ENCODE results near the gene RLN2. TPM values are rescaled to one million over a fixed set of nuclear protein-coding genes. Genes with fewer than 3 reads are reported as not detected.
"Not testable (repeated sequence)": the region's sequence is repeated elsewhere in the genome, so short reads cannot be mapped to it uniquely, and the experiment has no call there.

Gene RLN2
- under 1 TPM; 0.08 to 0.35 TPM for polyA plus RNA-seq

- H3K27ac ChIP-seq (ENCODE audit: low read depth in 2 of 2, low read length in 1 of 2); H3K36me3 ChIP-seq (ENCODE audit: control insufficient read depth in 2 of 2, insufficient read depth in 2 of 2, low read length in 1 of 2); H3K27me3 ChIP-seq (ENCODE audit: control insufficient read depth in 1 of 2, insufficient read depth in 2 of 2, low read length in 2 of 2); H3K9me3 ChIP-seq (ENCODE audit: control insufficient read depth in 2 of 2, insufficient read depth in 1 of 2, low read depth in 1 of 2, low read length in 1 of 2); H3K4me3 ChIP-seq (ENCODE audit: low read depth in 1 of 2, low read length in 2 of 2); H3K4me1 ChIP-seq (ENCODE audit: control insufficient read depth in 2 of 2, insufficient read depth in 2 of 2, low read length in 1 of 2): not testable (repeated sequence)
- WGBS, 2 donors, result 22 to 29% methylated on average over 15 of the region's 50 CpGs
These were observed at the start of gene RLN2 for GRCh38 chr9:5303840-5304795. Gene RLN2 (minus strand): TSS chr9:5304716. CDS start chr9:5304580, 136 bp downstream.

- H3K27ac ChIP-seq (ENCODE audit: low read depth in 2 of 2, low read length in 1 of 2), result no peak overlapping the region
- WGBS, 2 donors, result 87 to 96% methylated on average over 2 of the region's 2 CpGs
- no peaks in the 10 kb centered on the region for H3K36me3 ChIP-seq (ENCODE audit: control insufficient read depth in 2 of 2, insufficient read depth in 2 of 2, low read length in 1 of 2)
These were observed 49.7 kb upstream of the RLN2 start for GRCh38 chr9:5354184-5354583.

GRCh38 chr9:5352637-5353248 lies 48.2 kb upstream of the RLN2 start:
- Histone ChIP-seq H3K9me3 (ENCODE audit: control insufficient read depth in 2 of 2, insufficient read depth in 1 of 2, low read depth in 1 of 2, low read length in 1 of 2) (peaks cover 2 to 4% of the 10 kb centered on the region in 2 donors), H3K4me1 (ENCODE audit: control insufficient read depth in 2 of 2, insufficient read depth in 2 of 2, low read length in 1 of 2) (no peaks in the 10 kb centered on the region), H3K27ac (ENCODE audit: low read depth in 2 of 2, low read length in 1 of 2) (no peak overlapping the region), H3K27me3 (ENCODE audit: control insufficient read depth in 1 of 2, insufficient read depth in 2 of 2, low read length in 2 of 2) (no peaks in the 10 kb centered on the region), H3K36me3 (ENCODE audit: control insufficient read depth in 2 of 2, insufficient read depth in 2 of 2, low read length in 1 of 2) (no peaks in the 10 kb centered on the region), H3K4me3 (ENCODE audit: low read depth in 1 of 2, low read length in 2 of 2) (no peak overlapping the region)
- 71 to 88% methylated on average over 1 of the region's 1 CpG for WGBS, 2 donors

More at GRCh38 chr9:5354184-5354583, 49.7 kb upstream of the RLN2 start:
- Histone ChIP-seq H3K9me3 (ENCODE audit: control insufficient read depth in 2 of 2, insufficient read depth in 1 of 2, low read depth in 1 of 2, low read length in 1 of 2) (peaks cover 2 to 4% of the 10 kb centered on the region in 2 donors), H3K4me1 (ENCODE audit: control insufficient read depth in 2 of 2, insufficient read depth in 2 of 2, low read length in 1 of 2) (no peaks in the 10 kb centered on the region), H3K4me3 (ENCODE audit: low read depth in 1 of 2, low read length in 2 of 2) (no peak overlapping the region), H3K27me3 (ENCODE audit: control insufficient read depth in 1 of 2, insufficient read depth in 2 of 2, low read length in 2 of 2) (no peaks in the 10 kb centered on the region)

GRCh38 chr9:5338992-5339981 lies 34.8 kb upstream of the RLN2 start, which contains the start of gene RLN1:
Gene RLN1 (minus strand): TSS chr9:5339876. CDS start chr9:5339746, 130 bp downstream.
- H3K4me1 ChIP-seq (ENCODE audit: control insufficient read depth in 2 of 2, insufficient read depth in 2 of 2, low read length in 1 of 2); H3K36me3 ChIP-seq (ENCODE audit: control insufficient read depth in 2 of 2, insufficient read depth in 2 of 2, low read length in 1 of 2); H3K4me3 ChIP-seq (ENCODE audit: low read depth in 1 of 2, low read length in 2 of 2); H3K27me3 ChIP-seq (ENCODE audit: control insufficient read depth in 1 of 2, insufficient read depth in 2 of 2, low read length in 2 of 2); H3K9me3 ChIP-seq (ENCODE audit: control insufficient read depth in 2 of 2, insufficient read depth in 1 of 2, low read depth in 1 of 2, low read length in 1 of 2); H3K27ac ChIP-seq (ENCODE audit: low read depth in 2 of 2, low read length in 1 of 2): not testable (repeated sequence)
- WGBS, 2 donors, result 14 to 18% methylated on average over 14 of the region's 50 CpGs

GRCh38 chr9:5336688-5337087 lies 32.2 kb upstream of the RLN2 start:
- no peaks in the 10 kb centered on the region for H3K9me3 ChIP-seq (ENCODE audit: control insufficient read depth in 2 of 2, insufficient read depth in 1 of 2, low read depth in 1 of 2, low read length in 1 of 2)
- H3K27ac ChIP-seq (ENCODE audit: low read depth in 2 of 2, low read length in 1 of 2), result no peak overlapping the region
- H3K36me3 ChIP-seq (ENCODE audit: control insufficient read depth in 2 of 2, insufficient read depth in 2 of 2, low read length in 1 of 2), result no peaks in the 10 kb centered on the region
- H3K4me3 ChIP-seq (ENCODE audit: low read depth in 1 of 2, low read length in 2 of 2), result no peak overlapping the region
- no peaks in the 10 kb centered on the region for H3K4me1 ChIP-seq (ENCODE audit: control insufficient read depth in 2 of 2, insufficient read depth in 2 of 2, low read length in 1 of 2)
- no peaks in the 10 kb centered on the region for H3K27me3 ChIP-seq (ENCODE audit: control insufficient read depth in 1 of 2, insufficient read depth in 2 of 2, low read length in 2 of 2)
- WGBS, 2 donors, result 73 to 80% methylated on average over 4 of the region's 4 CpGs

- H3K4me1 ChIP-seq (ENCODE audit: control insufficient read depth in 2 of 2, insufficient read depth in 2 of 2, low read length in 1 of 2); H3K36me3 ChIP-seq (ENCODE audit: control insufficient read depth in 2 of 2, insufficient read depth in 2 of 2, low read length in 1 of 2); H3K4me3 ChIP-seq (ENCODE audit: low read depth in 1 of 2, low read length in 2 of 2); H3K27me3 ChIP-seq (ENCODE audit: control insufficient read depth in 1 of 2, insufficient read depth in 2 of 2, low read length in 2 of 2); H3K27ac ChIP-seq (ENCODE audit: low read depth in 2 of 2, low read length in 1 of 2); H3K9me3 ChIP-seq (ENCODE audit: control insufficient read depth in 2 of 2, insufficient read depth in 1 of 2, low read depth in 1 of 2, low read length in 1 of 2): not testable (repeated sequence)
- WGBS, 2 donors, result 88 to 93% methylated on average over 3 of the region's 3 CpGs
These were observed 26.8 kb upstream of the RLN2 start for GRCh38 chr9:5331276-5331675.

- H3K27ac ChIP-seq (ENCODE audit: low read depth in 2 of 2, low read length in 1 of 2), result no peak overlapping the region
- no peak overlapping the region for H3K4me3 ChIP-seq (ENCODE audit: low read depth in 1 of 2, low read length in 2 of 2)
- H3K4me1 ChIP-seq (ENCODE audit: control insufficient read depth in 2 of 2, insufficient read depth in 2 of 2, low read length in 1 of 2), result no peaks in the 10 kb centered on the region
- H3K27me3 ChIP-seq (ENCODE audit: control insufficient read depth in 1 of 2, insufficient read depth in 2 of 2, low read length in 2 of 2), result no peaks in the 10 kb centered on the region
- H3K9me3 ChIP-seq (ENCODE audit: control insufficient read depth in 2 of 2, insufficient read depth in 1 of 2, low read depth in 1 of 2, low read length in 1 of 2), result no peaks in the 10 kb centered on the region
- no peaks in the 10 kb centered on the region for H3K36me3 ChIP-seq (ENCODE audit: control insufficient read depth in 2 of 2, insufficient read depth in 2 of 2, low read length in 1 of 2)
- 62 to 73% methylated on average over 10 of the region's 10 CpGs for whole genome bisulfite sequencing, 2 donors
These were observed 22.5 kb upstream of the RLN2 start for GRCh38 chr9:5326893-5327548.

GRCh38 chr9:5326187-5326586 lies 21.7 kb upstream of the RLN2 start:
- Histone ChIP-seq H3K4me1 (ENCODE audit: control insufficient read depth in 2 of 2, insufficient read depth in 2 of 2, low read length in 1 of 2) (no peaks in the 10 kb centered on the region), H3K27ac (ENCODE audit: low read depth in 2 of 2, low read length in 1 of 2) (no peak overlapping the region), H3K9me3 (ENCODE audit: control insufficient read depth in 2 of 2, insufficient read depth in 1 of 2, low read depth in 1 of 2, low read length in 1 of 2) (no peaks in the 10 kb centered on the region), H3K27me3 (ENCODE audit: control insufficient read depth in 1 of 2, insufficient read depth in 2 of 2, low read length in 2 of 2) (no peaks in the 10 kb centered on the region), H3K36me3 (ENCODE audit: control insufficient read depth in 2 of 2, insufficient read depth in 2 of 2, low read length in 1 of 2) (no peaks in the 10 kb centered on the region), H3K4me3 (ENCODE audit: low read depth in 1 of 2, low read length in 2 of 2) (no peak overlapping the region)

GRCh38 chr9:5321601-5322000 lies 17.1 kb upstream of the RLN2 start:
- H3K4me1 ChIP-seq (ENCODE audit: control insufficient read depth in 2 of 2, insufficient read depth in 2 of 2, low read length in 1 of 2); H3K36me3 ChIP-seq (ENCODE audit: control insufficient read depth in 2 of 2, insufficient read depth in 2 of 2, low read length in 1 of 2); H3K4me3 ChIP-seq (ENCODE audit: low read depth in 1 of 2, low read length in 2 of 2); H3K27ac ChIP-seq (ENCODE audit: low read depth in 2 of 2, low read length in 1 of 2); H3K9me3 ChIP-seq (ENCODE audit: control insufficient read depth in 2 of 2, insufficient read depth in 1 of 2, low read depth in 1 of 2, low read length in 1 of 2); H3K27me3 ChIP-seq (ENCODE audit: control insufficient read depth in 1 of 2, insufficient read depth in 2 of 2, low read length in 2 of 2): not testable (repeated sequence)
- WGBS, 2 donors, result 76 to 81% methylated on average over 1 of the region's 1 CpG

Data from esophagus (tissue), 2 donors.